Measurements from ENCODE around the gene SPINT2. TPM values are rescaled to one million over a fixed set of nuclear protein-coding genes. Genes with fewer than 3 reads are reported as not detected.

Gene SPINT2
- total and polyA plus RNA-seq, 2 donors = 52.0 to 125 TPM

DNA sequence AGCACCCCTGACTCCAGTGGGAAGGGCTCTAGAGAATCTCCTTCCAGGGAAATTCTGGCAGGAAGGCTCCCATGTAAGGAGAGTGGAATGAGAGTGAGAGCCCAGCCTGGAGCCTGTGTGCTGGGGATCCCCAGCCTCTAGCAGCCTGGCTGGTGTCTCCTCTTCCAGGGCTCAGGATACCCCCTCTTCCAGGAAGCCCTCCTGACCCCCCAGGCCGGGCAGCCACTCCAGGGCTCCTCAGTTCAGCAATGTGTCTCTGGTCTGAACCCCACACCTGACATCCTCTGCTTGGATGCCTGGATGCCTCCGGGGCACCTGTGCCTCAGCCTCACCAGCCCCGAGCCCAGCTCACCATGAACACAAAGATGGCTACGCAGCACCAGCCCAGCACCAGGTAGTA lies 42.7 kb downstream of the SPINT2 start:
- 96% methylated on average over 4 of the region's 4 CpGs for WGBS
- H3K27ac ChIP-seq (ENCODE audit: low read depth) = no peak overlapping the region
- H3K4me1 ChIP-seq (ENCODE audit: insufficient read depth) = peaks cover 2% of the 10 kb centered on the region
- no peak overlapping the region for H3K4me3 ChIP-seq (ENCODE audit: low read depth, low read length)
- H3K36me3 ChIP-seq (ENCODE audit: insufficient read depth) = peaks cover 2% of the 10 kb centered on the region
- no peak for DNase-seq (ENCODE audit: extremely low spot score)

DNA sequence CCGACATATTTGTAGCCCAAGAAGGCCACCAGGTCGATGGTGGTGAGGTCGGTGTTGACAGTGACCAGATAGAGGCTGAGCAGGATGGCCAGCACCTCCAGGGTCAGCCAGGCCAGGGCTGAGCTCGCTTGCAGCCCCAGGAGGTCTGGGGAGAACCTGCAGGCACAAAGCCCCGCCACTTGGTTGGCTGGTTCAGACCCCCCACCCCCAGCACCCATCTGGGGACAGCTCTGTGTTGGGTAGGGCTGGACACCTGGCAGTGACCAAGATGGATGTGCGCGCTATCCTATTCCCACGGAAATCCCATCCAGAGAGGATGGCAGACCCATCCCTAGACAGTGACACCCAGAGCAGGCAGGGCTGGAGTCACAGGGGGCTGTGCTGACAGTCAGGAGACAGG lies 43.2 kb downstream of the SPINT2 start:
- H3K36me3 ChIP-seq (ENCODE audit: insufficient read depth) = peaks cover 2% of the 10 kb centered on the region
- DNase-seq (ENCODE audit: extremely low spot score) = no peak
- H3K27ac ChIP-seq (ENCODE audit: low read depth) = no peak overlapping the region
- peaks cover 2% of the 10 kb centered on the region for H3K4me1 ChIP-seq (ENCODE audit: insufficient read depth)
- 87% methylated on average over 8 of the region's 8 CpGs for WGBS
- no peak overlapping the region for H3K4me3 ChIP-seq (ENCODE audit: low read depth, low read length)

DNA sequence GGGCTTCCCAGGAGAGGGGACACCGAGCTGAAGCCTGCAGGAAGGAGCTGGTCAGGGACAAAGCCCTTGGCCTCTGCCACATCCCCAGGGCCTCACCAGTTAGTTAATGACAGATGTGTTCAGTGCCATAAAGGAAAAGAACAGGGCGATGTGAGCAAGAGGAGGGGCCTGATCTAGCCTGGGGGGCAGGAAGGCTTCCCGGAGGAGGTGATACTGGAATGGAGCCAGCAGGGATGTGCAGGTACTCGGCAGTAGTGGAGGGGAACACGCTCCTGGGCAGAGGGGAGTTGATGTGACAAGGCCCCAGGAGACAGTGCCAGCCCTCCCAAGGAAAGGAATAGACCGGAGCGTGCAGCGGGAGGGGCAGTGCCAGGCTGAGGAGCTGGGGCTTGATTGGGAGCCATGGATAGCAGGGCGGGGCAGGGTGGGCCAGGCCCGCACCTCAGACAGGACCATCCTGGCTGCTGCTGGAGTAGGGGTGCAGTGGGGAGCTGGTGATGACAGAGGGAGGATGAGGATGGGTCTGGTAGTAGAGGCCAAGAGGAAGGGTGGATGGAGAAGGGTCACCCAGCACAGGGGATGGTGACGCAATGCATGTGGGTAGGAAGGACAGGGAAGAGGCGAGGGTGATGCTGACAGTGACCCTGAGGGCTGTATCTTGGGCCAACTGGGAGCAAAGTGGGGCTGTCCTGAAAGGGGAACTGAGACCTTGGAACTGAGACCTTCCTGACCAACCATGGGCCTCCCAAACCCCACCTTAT lies 43.8 kb downstream of the SPINT2 start:
- WGBS = 87% methylated on average over 12 of the region's 12 CpGs
- no peak for DNase-seq (ENCODE audit: extremely low spot score)
- Histone ChIP-seq H3K4me1 (ENCODE audit: insufficient read depth) (peaks cover 2% of the 10 kb centered on the region), H3K27ac (ENCODE audit: low read depth) (no peak overlapping the region), H3K4me3 (ENCODE audit: low read depth, low read length) (no peak overlapping the region), H3K36me3 (ENCODE audit: insufficient read depth) (peaks cover 2% of the 10 kb centered on the region)

DNA sequence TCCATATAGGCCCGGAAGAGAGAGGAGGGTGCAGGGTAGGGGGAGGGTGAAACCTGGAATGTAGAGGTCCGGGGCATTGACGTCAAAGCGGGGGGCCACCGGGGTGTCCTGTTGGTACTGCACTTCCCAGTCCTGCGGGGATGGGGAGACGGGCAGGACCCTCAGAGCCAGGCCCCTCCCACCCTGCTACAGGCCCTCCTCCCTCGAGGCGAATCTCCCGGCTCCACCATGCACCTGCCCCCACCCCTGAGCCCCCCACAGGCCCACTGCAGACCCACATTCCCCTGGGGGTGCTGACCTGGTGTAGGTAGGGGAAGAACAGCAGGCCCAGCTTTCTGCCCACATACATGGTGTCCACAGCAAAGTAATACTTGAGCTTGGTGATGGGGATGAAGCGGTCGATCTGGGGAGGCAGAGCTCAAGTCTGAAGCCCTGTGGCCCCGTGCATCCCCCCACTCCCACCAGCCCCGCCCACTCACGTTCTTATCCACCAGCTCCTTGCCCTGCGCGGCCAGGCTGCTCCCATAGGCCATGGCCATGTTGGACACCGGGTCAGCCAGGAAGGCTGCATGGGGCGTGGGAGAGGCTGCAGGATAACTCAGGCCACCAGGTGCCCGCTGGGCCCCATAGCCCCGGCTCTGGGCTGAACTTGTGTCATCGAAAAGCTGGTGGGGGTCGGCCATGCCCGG lies 44.7 kb downstream of the SPINT2 start:
- peaks cover 2% of the 10 kb centered on the region for H3K36me3 ChIP-seq (ENCODE audit: insufficient read depth)
- no peak overlapping the region for H3K4me3 ChIP-seq (ENCODE audit: low read depth, low read length)
- 89% methylated on average over 24 of the region's 24 CpGs for WGBS
- peaks cover 2% of the 10 kb centered on the region for H3K4me1 ChIP-seq (ENCODE audit: insufficient read depth)
- H3K27ac ChIP-seq (ENCODE audit: low read depth) = no peak overlapping the region
- no peak for DNase-seq (ENCODE audit: extremely low spot score)

DNA sequence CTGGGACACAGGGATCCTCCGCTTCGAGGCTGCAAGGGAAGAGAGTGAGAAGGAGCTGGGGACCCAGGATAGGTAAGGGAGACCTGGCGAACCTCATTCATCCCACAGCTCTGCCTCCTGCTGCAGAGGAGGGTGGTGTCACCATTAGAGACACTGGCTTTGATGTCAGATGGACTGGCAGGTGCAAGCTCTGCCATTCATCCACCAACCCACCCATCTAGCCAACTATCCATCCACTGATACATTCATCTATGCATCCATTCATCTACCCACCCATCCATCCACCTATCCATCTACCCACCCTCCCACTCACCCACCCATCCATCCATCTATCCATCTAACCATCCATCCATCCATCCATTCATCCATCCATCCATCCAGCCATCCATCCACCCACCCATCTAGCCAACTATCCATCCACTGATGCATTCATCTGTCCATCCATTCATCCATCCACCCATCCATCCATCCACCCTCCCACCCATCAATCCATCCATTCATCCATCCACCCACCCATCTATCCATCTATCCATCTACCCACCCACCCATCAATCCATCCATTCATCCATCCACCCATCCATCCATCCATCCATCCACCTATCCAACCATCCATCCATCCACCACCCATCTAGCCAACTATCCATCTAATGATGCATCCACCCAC lies 45.4 kb downstream of the SPINT2 start:
- no peak for DNase-seq (ENCODE audit: extremely low spot score)
- H3K36me3 ChIP-seq (ENCODE audit: insufficient read depth) = peaks cover 2% of the 10 kb centered on the region
- H3K4me3 ChIP-seq (ENCODE audit: low read depth, low read length) = no peak overlapping the region
- peaks cover 2% of the 10 kb centered on the region for H3K4me1 ChIP-seq (ENCODE audit: insufficient read depth)
- WGBS = 97% methylated on average over 3 of the region's 3 CpGs
- H3K27ac ChIP-seq (ENCODE audit: low read depth) = no peak overlapping the region

DNA sequence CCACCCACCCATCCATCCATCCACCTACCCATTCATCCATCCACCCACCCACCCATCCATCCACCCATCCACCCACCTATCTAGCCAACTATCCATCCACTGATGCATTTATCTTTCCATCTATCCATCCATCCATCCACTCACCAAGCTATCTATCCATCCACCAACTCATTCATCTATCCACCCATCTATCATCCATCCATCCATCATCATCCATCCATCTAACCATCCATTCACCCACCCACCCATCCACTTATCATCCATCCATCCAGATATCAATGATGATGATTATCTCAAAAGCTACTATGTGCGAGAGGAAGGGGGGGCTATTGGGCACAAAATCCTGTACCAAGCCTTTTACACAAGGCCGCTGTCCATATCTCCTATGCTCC lies 45.9 kb downstream of the SPINT2 start:
- 100% methylated on average over 2 of the region's 2 CpGs for WGBS
- Histone ChIP-seq H3K4me1 (ENCODE audit: insufficient read depth) (peaks cover 2% of the 10 kb centered on the region), H3K36me3 (ENCODE audit: insufficient read depth) (peaks cover 2% of the 10 kb centered on the region), H3K27ac (ENCODE audit: low read depth) (no peak overlapping the region), H3K4me3 (ENCODE audit: low read depth, low read length) (no peak overlapping the region)
- DNase-seq (ENCODE audit: extremely low spot score) = no peak

DNA sequence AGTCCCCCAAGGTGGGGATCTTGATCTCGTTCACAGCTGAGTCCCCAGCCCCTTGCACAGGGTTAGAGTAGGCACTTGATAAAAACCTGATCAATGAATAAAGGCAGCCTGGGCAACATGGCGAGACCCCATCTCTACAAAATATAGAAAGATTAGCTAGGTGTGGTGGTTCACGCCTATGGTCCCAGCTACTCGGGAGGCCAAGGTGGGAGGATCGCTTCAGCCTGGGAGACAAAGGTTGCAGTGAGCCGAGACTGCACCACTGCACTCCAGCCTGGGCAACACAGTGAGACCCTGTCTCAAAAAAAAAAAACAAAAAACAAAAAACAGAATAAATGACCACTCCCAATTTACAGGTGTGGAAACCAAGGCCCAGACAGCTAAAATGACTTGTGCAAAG lies 46.6 kb downstream of the SPINT2 start:
- WGBS = 89% methylated on average over 6 of the region's 6 CpGs
- no peak overlapping the region for H3K4me3 ChIP-seq (ENCODE audit: low read depth, low read length)

DNA sequence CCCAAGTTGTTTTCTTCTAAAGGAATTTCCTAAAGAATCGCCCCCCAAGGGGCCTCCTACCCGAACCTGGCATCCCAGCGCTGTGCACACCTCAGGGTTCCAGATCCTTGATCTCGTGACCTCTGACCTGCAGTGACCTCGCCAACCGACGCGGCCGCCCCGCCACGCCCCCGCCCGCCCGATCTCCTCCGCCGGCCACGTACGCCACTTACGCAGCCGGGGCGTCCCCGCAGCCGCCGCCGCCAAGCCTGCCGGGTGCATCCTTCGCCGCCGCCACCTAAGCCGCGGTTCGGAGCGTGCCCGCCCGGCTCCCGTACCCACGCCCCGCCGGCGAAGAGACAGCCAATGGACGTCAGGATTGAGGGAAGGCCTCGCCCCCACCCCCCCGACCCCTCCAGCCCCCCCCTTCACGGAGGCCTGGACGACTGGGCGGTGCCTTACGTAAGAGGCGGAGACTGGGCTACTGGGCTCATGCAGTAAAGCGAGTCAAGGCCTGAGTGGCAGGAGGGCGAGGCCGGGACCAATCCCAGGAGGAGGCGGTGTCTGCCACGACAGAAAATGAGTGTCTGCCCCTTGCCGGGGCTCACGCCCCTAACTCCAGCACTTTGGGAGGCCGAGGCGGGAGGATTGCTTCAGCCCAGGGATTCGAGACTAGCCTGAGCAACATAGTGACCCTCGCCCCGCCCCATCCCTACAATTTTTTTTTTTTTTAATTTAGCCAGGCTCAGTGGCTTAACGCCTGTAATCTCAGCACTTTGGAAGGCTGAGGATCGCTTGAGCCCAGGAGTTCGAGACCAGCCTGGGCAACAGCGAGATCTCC lies 51.5 kb downstream of the SPINT2 start, which contains the start of gene YIF1B:
Gene YIF1B, minus strand, starts transcription at position 291 of the 820 bp plus-strand sequence. Its CDS starts 30 bp downstream, at position 261.
- WGBS = under 1% methylated on average over 64 of the region's 64 CpGs
- no peaks in the 10 kb centered on the region for H3K36me3 ChIP-seq (ENCODE audit: insufficient read depth)
- no peaks in the 10 kb centered on the region for H3K4me1 ChIP-seq (ENCODE audit: insufficient read depth)
- DNase-seq (ENCODE audit: extremely low spot score) = peak; percentile 91
- H3K27ac ChIP-seq (ENCODE audit: low read depth) = peak within 1 kb of the TSS; percentile 82
- peak within 1 kb of the TSS; percentile 45 for H3K4me3 ChIP-seq (ENCODE audit: low read depth, low read length)

More for the DNA sequence above, 46.6 kb downstream of the SPINT2 start:
- H3K27ac ChIP-seq (ENCODE audit: low read depth) = no peak overlapping the region
- H3K36me3 ChIP-seq (ENCODE audit: insufficient read depth) = peaks cover 2% of the 10 kb centered on the region
- H3K4me1 ChIP-seq (ENCODE audit: insufficient read depth) = no peaks in the 10 kb centered on the region
- no peak for DNase-seq (ENCODE audit: extremely low spot score)

DNA sequence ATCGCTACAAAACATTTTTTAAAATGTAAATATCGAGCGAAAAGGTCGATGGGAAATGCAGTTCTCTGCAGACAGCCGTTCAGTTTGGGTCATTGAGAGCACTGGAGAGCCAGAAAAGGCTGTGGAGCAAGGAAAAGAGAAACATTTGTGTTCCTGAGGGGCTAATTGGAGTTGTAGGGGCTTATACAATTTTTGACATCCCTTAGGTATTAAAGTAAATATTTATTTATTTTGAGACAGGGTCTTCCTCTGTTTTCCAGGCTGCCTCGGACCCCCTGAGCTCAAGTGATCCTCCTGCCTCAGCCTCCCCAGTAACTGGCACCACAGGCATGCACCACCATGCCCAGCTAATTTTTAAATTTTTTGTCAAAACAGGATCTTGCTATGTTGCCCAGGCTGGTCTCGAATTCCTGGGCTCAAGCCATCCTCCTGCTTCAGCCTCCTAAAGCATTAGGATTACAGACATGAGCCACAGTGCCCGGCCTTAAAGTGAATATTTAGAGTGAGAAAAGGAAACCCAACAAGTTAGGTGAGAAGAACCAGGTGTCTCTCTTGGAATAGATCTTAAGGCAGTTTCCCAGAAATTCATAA lies 52.2 kb downstream of the SPINT2 start:
- 31% methylated on average over 8 of the region's 8 CpGs for WGBS
- DNase-seq (ENCODE audit: extremely low spot score) = no peak
- H3K27ac ChIP-seq (ENCODE audit: low read depth) = no peak overlapping the region
- peak overlapping the region; percentile 31 for H3K4me3 ChIP-seq (ENCODE audit: low read depth, low read length)
- no peaks in the 10 kb centered on the region for H3K36me3 ChIP-seq (ENCODE audit: insufficient read depth)
- no peaks in the 10 kb centered on the region for H3K4me1 ChIP-seq (ENCODE audit: insufficient read depth)

DNA sequence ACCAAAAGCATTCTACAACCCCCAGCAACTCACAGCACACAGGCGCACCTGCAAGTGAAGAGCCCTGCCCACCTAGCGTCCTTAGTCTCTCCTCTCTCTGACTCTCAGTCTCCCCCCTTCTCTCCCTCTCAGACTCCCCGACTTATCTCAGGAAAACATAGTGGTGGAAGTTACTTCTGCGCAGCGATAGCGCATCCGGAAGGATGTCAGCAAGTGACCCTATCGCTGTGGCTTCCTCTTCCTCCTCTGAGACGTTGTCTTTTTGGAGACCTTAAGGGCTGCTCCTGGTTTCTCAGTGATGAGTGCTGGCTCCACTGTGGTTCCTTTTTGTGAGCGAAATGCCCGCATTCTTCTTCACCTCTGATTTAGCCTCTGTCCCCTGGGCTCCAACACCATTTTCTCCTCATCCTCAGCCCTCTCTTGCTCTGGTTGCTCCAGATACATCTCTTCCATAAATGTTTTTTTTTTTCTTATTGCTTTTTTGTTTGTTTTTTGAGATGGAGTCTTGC lies 52.8 kb downstream of the SPINT2 start:
- Histone ChIP-seq H3K36me3 (ENCODE audit: insufficient read depth) (no peaks in the 10 kb centered on the region), H3K27ac (ENCODE audit: low read depth) (no peak overlapping the region), H3K4me3 (ENCODE audit: low read depth, low read length) (no peak overlapping the region), H3K4me1 (ENCODE audit: insufficient read depth) (no peaks in the 10 kb centered on the region)
- WGBS = 76% methylated on average over 11 of the region's 11 CpGs
- no peak for DNase-seq (ENCODE audit: extremely low spot score)

DNA sequence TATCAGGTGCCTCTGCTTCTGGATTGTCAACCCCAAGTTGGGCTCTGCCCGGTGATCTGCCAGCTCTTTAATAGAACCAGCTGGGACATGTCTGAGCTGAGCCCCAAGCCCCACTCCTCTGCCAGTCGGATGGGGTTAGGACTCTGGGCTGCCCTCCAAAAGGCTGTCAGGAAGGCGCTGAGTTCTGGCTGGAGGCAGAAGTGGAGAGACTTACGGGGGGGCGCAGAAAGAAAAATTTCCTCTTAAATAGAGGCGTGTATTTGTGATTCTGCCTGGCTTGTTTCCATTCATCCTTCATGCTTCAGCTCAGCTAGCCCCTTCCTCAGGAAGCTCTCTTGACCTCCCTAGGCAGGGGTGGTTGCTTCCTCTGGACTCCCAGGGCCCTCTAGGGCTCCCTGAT lies 54.3 kb downstream of the SPINT2 start:
- H3K4me3 ChIP-seq (ENCODE audit: low read depth, low read length) = no peak overlapping the region
- no peak overlapping the region for H3K27ac ChIP-seq (ENCODE audit: low read depth)
- WGBS = 33% methylated on average over 6 of the region's 6 CpGs
- DNase-seq (ENCODE audit: extremely low spot score) = no peak
- H3K4me1 ChIP-seq (ENCODE audit: insufficient read depth) = no peaks in the 10 kb centered on the region
- H3K36me3 ChIP-seq (ENCODE audit: insufficient read depth) = no peaks in the 10 kb centered on the region

DNA sequence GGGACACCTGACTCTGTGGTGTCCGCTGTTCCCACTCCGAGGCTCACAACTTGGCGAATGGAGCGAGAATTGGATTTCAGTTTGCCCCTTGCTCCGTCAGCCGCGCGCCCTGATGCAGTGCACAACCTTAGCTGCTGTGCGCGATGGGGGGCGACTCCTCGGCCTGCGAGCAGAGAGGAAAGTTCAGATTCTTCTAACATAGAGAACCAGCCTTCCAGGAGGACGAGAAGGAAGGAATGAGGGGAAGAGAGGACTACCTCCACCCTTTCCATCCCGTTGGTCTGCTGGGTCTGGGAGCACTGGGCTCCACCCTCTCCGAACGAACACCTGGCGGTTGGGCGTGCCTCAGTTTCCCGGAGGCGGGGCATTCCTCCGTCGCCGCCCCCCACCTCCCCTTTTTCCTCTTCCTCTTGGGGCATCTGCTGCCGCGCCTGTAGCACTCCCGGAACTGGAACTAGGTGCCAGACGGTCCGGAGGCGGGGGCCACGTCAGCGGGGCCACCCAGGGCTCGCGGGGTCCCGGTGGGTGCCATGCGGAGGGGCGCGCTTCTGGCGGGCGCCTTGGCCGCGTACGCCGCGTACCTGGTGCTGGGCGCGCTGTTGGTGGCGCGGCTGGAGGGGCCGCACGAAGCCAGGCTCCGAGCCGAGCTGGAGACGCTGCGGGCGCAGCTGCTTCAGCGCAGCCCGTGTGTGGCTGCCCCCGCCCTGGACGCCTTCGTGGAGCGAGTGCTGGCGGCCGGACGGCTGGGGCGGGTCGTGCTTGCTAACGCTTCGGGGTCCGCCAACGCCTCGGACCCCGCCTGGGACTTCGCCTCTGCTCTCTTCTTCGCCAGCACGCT lies 55.3 kb downstream of the SPINT2 start, which contains the start of gene KCNK6:
Gene KCNK6, plus strand, starts transcription at position 425 of the 838 bp plus-strand sequence. Its CDS starts 106 bp downstream, at position 531.
- 2% methylated on average over 76 of the region's 76 CpGs for WGBS
- Histone ChIP-seq H3K36me3 (ENCODE audit: insufficient read depth) (no peaks in the 10 kb centered on the region), H3K4me3 (ENCODE audit: low read depth, low read length) (peak within 1 kb of the TSS; percentile 64), H3K4me1 (ENCODE audit: insufficient read depth) (no peaks in the 10 kb centered on the region), H3K27ac (ENCODE audit: low read depth) (peak within 1 kb of the TSS; percentile 71)
- DNase-seq (ENCODE audit: extremely low spot score) = no peak

Data from urinary bladder (tissue), 4 donors.